NB4 (cell line): ENCODE results near the gene DGKK.

Experiments
- DNase-seq: peaks from one replicate; pipeline ENCODE4 v3.0.0; 2010; ENCODE audit warnings: low read depth
- H3K4me3 ChIP-seq: one replicate; pipeline ENCODE4 v1.5.1; 2011; ENCODE audit warnings: mild to moderate bottlenecking, low read depth, low read length, moderate library complexity
- MYC ChIP-seq: IDR thresholded peaks from 2 replicates; pipeline ENCODE4 v1.6.1; 2011; ENCODE audit warnings: low read depth, low read length
- POLR2A ChIP-seq: IDR thresholded peaks from 2 replicates; pipeline ENCODE4 v1.6.1; 2011; ENCODE audit warnings: mild to moderate bottlenecking; ENCODE audit not compliant: insufficient read length; ENCODE audit errors: extremely low read depth
- TF ChIP-seq, protein P1 (sequence below): IDR thresholded peaks from 2 replicates; pipeline ENCODE4 v1.6.1; 2011; ENCODE audit warnings: low read depth, low read length
- TF ChIP-seq, protein P2 (sequence below): IDR thresholded peaks from one replicate; pipeline ENCODE4 v1.5.1; 2012; ENCODE audit warnings: low read depth, low read length

Gene DGKK

GRCh38 chrX:50430917-50431575 is 39.6 kb downstream of the DGKK start:
- TF ChIP-seq POLR2A (no peak), MYC (no peak)
- TF ChIP-seq, protein P1, sequence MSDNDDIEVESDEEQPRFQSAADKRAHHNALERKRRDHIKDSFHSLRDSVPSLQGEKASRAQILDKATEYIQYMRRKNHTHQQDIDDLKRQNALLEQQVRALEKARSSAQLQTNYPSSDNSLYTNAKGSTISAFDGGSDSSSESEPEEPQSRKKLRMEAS, result no peak
- TF ChIP-seq, protein P2, sequence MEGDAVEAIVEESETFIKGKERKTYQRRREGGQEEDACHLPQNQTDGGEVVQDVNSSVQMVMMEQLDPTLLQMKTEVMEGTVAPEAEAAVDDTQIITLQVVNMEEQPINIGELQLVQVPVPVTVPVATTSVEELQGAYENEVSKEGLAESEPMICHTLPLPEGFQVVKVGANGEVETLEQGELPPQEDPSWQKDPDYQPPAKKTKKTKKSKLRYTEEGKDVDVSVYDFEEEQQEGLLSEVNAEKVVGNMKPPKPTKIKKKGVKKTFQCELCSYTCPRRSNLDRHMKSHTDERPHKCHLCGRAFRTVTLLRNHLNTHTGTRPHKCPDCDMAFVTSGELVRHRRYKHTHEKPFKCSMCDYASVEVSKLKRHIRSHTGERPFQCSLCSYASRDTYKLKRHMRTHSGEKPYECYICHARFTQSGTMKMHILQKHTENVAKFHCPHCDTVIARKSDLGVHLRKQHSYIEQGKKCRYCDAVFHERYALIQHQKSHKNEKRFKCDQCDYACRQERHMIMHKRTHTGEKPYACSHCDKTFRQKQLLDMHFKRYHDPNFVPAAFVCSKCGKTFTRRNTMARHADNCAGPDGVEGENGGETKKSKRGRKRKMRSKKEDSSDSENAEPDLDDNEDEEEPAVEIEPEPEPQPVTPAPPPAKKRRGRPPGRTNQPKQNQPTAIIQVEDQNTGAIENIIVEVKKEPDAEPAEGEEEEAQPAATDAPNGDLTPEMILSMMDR, result no peak
- peak; percentile 91 for DNase-seq
- no peak overlapping the region for H3K4me3 ChIP-seq

DNA sequence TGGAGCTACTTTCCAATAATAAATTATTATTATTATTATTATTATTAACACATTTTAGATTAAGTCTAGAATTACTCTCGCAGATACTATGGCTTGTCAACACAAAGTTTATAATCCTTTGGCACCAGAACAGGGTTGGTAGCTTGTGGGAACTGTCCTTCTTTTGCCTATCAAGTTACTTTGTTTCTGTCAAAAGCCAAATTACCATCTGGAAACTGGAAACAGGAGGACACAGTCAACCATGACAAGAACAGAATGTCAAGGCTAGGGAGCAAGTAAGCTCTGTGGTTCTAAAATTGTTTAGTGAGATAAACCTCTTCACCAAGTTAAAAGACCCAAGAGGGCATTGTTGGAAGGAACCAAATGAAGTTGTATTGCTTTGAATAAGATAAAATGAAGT is 42.5 kb downstream of the DGKK start:
- TF ChIP-seq POLR2A, result no peak
- no peak for TF ChIP-seq MYC
- TF ChIP-seq, protein P1, result no peak
- TF ChIP-seq, protein P2, result no peak
- H3K4me3 ChIP-seq, result no peak overlapping the region
- DNase-seq, result no peak

- DNase-seq, result no peak
- TF ChIP-seq, protein P2, result no peak
- TF ChIP-seq MYC (no peak), POLR2A (no peak)
- TF ChIP-seq, protein P1, result no peak
These were observed 62.6 kb downstream of the DGKK start for GRCh38 chrX:50407976-50408375.

DNA sequence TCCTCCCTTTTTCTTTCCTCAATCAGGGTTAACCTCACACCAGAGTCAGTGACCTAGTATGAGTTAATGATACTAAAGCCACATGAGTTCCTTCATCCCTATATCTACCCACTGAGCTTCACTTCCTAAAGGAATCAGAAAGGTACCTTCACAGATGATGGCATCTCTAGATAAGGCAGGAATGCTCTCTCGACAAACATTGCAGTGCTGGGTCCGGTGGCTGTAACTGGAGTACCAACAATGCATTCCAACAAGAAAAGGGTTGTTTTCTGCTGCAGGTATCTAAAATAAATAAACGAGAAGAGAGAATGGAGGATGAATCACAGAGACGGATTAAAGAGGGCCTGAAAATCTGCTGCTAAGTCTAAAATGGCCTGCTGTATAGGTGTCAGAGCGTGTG is 66.7 kb downstream of the DGKK start:
- TF ChIP-seq POLR2A (no peak), MYC (no peak)
- TF ChIP-seq, protein P2, result no peak
- TF ChIP-seq, protein P1, result no peak
- no peak for DNase-seq

More at GRCh38 chrX:50407976-50408375, 62.6 kb downstream of the DGKK start:
- H3K4me3 ChIP-seq, result no peak overlapping the region

GRCh38 chrX:50402886-50403285 is 67.7 kb downstream of the DGKK start:
- H3K4me3 ChIP-seq, result no peak overlapping the region
- TF ChIP-seq, protein P2, result no peak
- TF ChIP-seq POLR2A (no peak), MYC (no peak)
- TF ChIP-seq, protein P1, result no peak
- DNase-seq, result no peak

More for the DNA sequence above, 66.7 kb downstream of the DGKK start:
- no peak overlapping the region for H3K4me3 ChIP-seq
